OCI-LY1 (cell line): ENCODE measurements around the gene CLEC9A.

Source experiments
- H2AFZ ChIP-seq: fragments of 200-600 bp; sonication (generic), shearing (Covaris generic); 2 replicates; pipeline ENCODE4 v1.6.0; 2014; ENCODE audit warnings: antibody characterized with exemption, mild to moderate bottlenecking, low read length
- H3F3A ChIP-seq: fragments of 200-600 bp; sonication (generic), shearing (Covaris generic); 2 replicates; pipeline ENCODE4 v1.6.0; 2014; ENCODE audit warnings: mild to moderate bottlenecking, antibody characterized with exemption, low read length, moderate library complexity; ENCODE audit not compliant: insufficient read depth
- H3K27ac ChIP-seq: fragments of 200-600 bp; sonication (generic); 2 replicates; pipeline ENCODE4 v1.5.1; 2014; ENCODE audit warnings: low read length, mixed run types, mild to moderate bottlenecking, low read depth; ENCODE audit not compliant: poor library complexity, severe bottlenecking
- H3K27me3 ChIP-seq: fragments of 200-600 bp; sonication (generic); 2 replicates; pipeline ENCODE4 v1.6.0; 2014; ENCODE audit warnings: antibody characterized with exemption, mild to moderate bottlenecking, low read length, moderate library complexity; ENCODE audit not compliant: insufficient read depth
- H3K36me3 ChIP-seq: fragments of 200-600 bp; sonication (generic); 2 replicates; pipeline ENCODE4 v1.6.1; 2014; ENCODE audit warnings: mild to moderate bottlenecking, antibody characterized with exemption, low read length, moderate library complexity, mixed read lengths; ENCODE audit not compliant: insufficient read depth
- H3K4me1 ChIP-seq: fragments of 200-600 bp; sonication (generic); 2 replicates; pipeline ENCODE4 v1.5.1; 2014; ENCODE audit warnings: mild to moderate bottlenecking, low read length, moderate library complexity; ENCODE audit not compliant: insufficient read depth, severe bottlenecking
- H3K4me2 ChIP-seq: fragments of 200-600 bp; sonication (generic), shearing (Covaris generic); 2 replicates; pipeline ENCODE4 v1.6.1; 2014; ENCODE audit warnings: low read length
- H3K4me3 ChIP-seq: fragments of 200-600 bp; sonication (generic); 2 replicates; pipeline ENCODE4 v1.5.1; 2014; ENCODE audit warnings: low read length, low read depth, mild to moderate bottlenecking, mixed read lengths; ENCODE audit not compliant: poor library complexity, severe bottlenecking
- H3K79me2 ChIP-seq: fragments of 200-600 bp; shearing (Covaris generic); 2 replicates; pipeline ENCODE4 v1.6.1; 2016; ENCODE audit warnings: mixed run types, low read length, mixed read lengths; ENCODE audit not compliant: insufficient read depth
- H3K9ac ChIP-seq: fragments of 200-600 bp; sonication (generic), shearing (Covaris generic); 2 replicates; pipeline ENCODE4 v1.6.1; 2014; ENCODE audit warnings: mild to moderate bottlenecking, low read length, mixed read lengths
- H3K9me2 ChIP-seq: fragments of 200-600 bp; sonication (generic), shearing (Covaris generic); 2 replicates; pipeline ENCODE4 v1.6.1; 2014; ENCODE audit warnings: low read depth, mild to moderate bottlenecking, low read length, mixed read lengths
- H3K9me3 ChIP-seq: fragments of 200-600 bp; shearing (Covaris generic); 2 replicates; pipeline ENCODE4 v1.6.1; 2014; ENCODE audit warnings: low read length, mixed read lengths
- H4K20me1 ChIP-seq: fragments of 200-600 bp; sonication (generic), shearing (Covaris generic); 2 replicates; pipeline ENCODE4 v1.6.0; 2016; ENCODE audit warnings: mild to moderate bottlenecking, low read length; ENCODE audit not compliant: insufficient read depth
- EZH2 ChIP-seq: fragments of 200-600 bp; sonication (generic), shearing (Covaris generic); IDR thresholded peaks from 2 replicates; pipeline ENCODE4 v1.8.0; 2017; ENCODE audit warnings: borderline replicate concordance, mixed run types, mild to moderate bottlenecking, antibody characterized with exemption, low read length, moderate library complexity, mixed read lengths
- TF ChIP-seq, protein P1 (sequence below): fragments of 200-600 bp; sonication (generic), shearing (Covaris generic); IDR thresholded peaks from 2 replicates; pipeline ENCODE4 v1.5.1; 2017; ENCODE audit warnings: mild to moderate bottlenecking, antibody characterized with exemption, low read length, moderate library complexity, mixed read lengths

CLEC9A gene

GRCh38 chr12:10067264-10067663 lies 36.8 kb downstream of the CLEC9A start:
- H3K36me3 ChIP-seq, result no peaks in the 10 kb centered on the region
- no peaks in the 10 kb centered on the region for H3K9me2 ChIP-seq
- H3K9me3 ChIP-seq, result no peaks in the 10 kb centered on the region
- no peaks in the 10 kb centered on the region for H3K27me3 ChIP-seq
- H3K4me1 ChIP-seq, result no peaks in the 10 kb centered on the region
- no peak overlapping the region for H3K4me3 ChIP-seq
- no peak overlapping the region for H3K4me2 ChIP-seq
- H3K27ac ChIP-seq, result no peak overlapping the region
- TF ChIP-seq EZH2, result no peak
- TF ChIP-seq, protein P1, sequence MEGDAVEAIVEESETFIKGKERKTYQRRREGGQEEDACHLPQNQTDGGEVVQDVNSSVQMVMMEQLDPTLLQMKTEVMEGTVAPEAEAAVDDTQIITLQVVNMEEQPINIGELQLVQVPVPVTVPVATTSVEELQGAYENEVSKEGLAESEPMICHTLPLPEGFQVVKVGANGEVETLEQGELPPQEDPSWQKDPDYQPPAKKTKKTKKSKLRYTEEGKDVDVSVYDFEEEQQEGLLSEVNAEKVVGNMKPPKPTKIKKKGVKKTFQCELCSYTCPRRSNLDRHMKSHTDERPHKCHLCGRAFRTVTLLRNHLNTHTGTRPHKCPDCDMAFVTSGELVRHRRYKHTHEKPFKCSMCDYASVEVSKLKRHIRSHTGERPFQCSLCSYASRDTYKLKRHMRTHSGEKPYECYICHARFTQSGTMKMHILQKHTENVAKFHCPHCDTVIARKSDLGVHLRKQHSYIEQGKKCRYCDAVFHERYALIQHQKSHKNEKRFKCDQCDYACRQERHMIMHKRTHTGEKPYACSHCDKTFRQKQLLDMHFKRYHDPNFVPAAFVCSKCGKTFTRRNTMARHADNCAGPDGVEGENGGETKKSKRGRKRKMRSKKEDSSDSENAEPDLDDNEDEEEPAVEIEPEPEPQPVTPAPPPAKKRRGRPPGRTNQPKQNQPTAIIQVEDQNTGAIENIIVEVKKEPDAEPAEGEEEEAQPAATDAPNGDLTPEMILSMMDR, result no peak
- no peak overlapping the region for H2AFZ ChIP-seq
- H3K9ac ChIP-seq, result no peak overlapping the region
- no peaks in the 10 kb centered on the region for H3F3A ChIP-seq
- no peaks in the 10 kb centered on the region for H4K20me1 ChIP-seq
- no peaks in the 10 kb centered on the region for H3K79me2 ChIP-seq

- no peak overlapping the region for H3K9ac ChIP-seq
- no peaks in the 10 kb centered on the region for H3K36me3 ChIP-seq
- H3K27ac ChIP-seq, result no peak overlapping the region
- no peaks in the 10 kb centered on the region for H3K4me1 ChIP-seq
- no peak overlapping the region for H2AFZ ChIP-seq
- H3K79me2 ChIP-seq, result no peaks in the 10 kb centered on the region
- H3K9me3 ChIP-seq, result no peaks in the 10 kb centered on the region
- no peak for TF ChIP-seq EZH2
- H3F3A ChIP-seq, result no peaks in the 10 kb centered on the region
- H3K27me3 ChIP-seq, result no peaks in the 10 kb centered on the region
- H3K9me2 ChIP-seq, result no peaks in the 10 kb centered on the region
- no peak overlapping the region for H3K4me3 ChIP-seq
- no peaks in the 10 kb centered on the region for H4K20me1 ChIP-seq
- no peak overlapping the region for H3K4me2 ChIP-seq
Measured at GRCh38 chr12:10067942-10068341, 37.5 kb downstream of the CLEC9A start.

GRCh38 chr12:10068644-10069043 lies 38.2 kb downstream of the CLEC9A start:
- Histone ChIP-seq H4K20me1 (no peaks in the 10 kb centered on the region), H2AFZ (no peak overlapping the region), H3K36me3 (no peaks in the 10 kb centered on the region), H3K4me2 (no peak overlapping the region), H3K9me2 (no peaks in the 10 kb centered on the region), H3F3A (no peaks in the 10 kb centered on the region), H3K4me1 (no peaks in the 10 kb centered on the region), H3K79me2 (no peaks in the 10 kb centered on the region), H3K27me3 (no peaks in the 10 kb centered on the region), H3K4me3 (no peak overlapping the region), H3K27ac (no peak overlapping the region), H3K9ac (no peak overlapping the region), H3K9me3 (no peaks in the 10 kb centered on the region)
- no peak for TF ChIP-seq EZH2
- TF ChIP-seq, protein P1, result no peak

DNA sequence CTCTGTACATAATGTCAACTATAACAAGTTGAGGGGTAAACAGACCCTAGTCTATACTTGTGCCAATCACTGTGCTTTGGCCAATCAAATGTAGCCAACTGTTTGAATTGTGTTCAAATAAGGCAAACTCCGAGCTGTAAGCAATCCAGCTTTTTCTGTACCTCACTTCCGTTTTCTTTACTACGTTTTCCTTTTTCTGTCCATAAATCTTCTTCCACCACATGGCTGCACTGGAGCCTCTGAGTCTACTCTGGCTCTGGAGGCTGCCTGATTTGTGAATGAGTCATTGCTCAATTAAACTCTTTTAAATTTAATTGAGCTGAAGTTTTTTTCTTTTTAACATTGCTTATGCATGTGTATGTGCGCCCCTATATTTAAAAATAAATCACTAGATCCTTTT lies 38.6 kb downstream of the CLEC9A start:
- Histone ChIP-seq H3K4me2 (no peak overlapping the region), H3K9me2 (no peaks in the 10 kb centered on the region), H3K4me1 (no peaks in the 10 kb centered on the region), H4K20me1 (no peaks in the 10 kb centered on the region), H3K27ac (no peak overlapping the region), H3F3A (no peaks in the 10 kb centered on the region), H3K9me3 (no peaks in the 10 kb centered on the region), H3K79me2 (no peaks in the 10 kb centered on the region), H3K4me3 (no peak overlapping the region), H3K36me3 (no peaks in the 10 kb centered on the region), H3K27me3 (no peaks in the 10 kb centered on the region), H2AFZ (no peak overlapping the region), H3K9ac (no peak overlapping the region)
- TF ChIP-seq, protein P1, result no peak
- no peak for TF ChIP-seq EZH2
